NCI-H2227 treated with DMSO at 0.1 percent for 48 hours (cell line): ENCODE measurements around the gene KIF1A.

Source experiments
- DNase-seq: peaks from one replicate; lab custom pipeline; 2025; lab: John Stamatoyannopoulos, UW

The KIF1A gene

DNA sequence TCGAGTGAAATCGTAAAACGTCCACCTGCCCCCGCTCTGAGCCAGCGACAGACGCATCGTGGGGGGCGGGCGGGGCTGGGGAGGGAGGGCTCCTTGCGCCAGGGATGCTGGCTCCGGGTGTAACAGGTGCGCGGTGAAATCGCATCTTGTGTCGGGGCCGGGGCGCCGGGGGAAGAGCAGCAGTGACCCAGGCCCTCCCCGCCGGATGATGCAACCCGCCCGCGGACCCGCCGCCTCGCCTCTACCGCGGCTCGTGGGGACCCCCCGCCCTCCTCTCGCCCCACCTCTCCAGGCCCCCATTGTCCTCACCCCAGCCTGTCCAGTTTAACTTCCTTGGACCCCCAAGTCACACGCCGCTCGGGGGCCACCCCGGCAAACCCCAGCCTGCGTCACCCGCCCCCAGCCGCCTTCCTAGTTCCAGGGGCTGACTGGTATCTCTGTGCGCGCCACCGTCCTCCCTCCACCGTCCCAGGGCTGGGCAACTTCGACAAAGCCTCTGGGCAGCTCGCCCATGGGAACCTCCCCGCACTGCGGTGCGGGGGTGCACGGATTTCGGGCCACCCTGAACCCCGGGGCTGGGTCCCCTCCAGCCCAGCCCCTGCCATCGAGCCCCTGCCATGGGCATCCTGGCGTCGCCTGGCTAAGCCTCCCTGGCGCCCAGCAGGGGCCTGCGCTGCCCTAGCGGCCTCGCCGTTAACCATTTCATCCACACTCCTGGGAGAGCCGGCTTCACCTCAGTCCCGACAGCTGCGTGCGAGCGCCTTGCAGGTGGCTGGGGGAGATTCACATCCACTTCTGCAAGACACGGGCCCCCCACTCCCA is 799 bp upstream of the KIF1A start:
- peak; percentile 64 for DNase-seq

DNA sequence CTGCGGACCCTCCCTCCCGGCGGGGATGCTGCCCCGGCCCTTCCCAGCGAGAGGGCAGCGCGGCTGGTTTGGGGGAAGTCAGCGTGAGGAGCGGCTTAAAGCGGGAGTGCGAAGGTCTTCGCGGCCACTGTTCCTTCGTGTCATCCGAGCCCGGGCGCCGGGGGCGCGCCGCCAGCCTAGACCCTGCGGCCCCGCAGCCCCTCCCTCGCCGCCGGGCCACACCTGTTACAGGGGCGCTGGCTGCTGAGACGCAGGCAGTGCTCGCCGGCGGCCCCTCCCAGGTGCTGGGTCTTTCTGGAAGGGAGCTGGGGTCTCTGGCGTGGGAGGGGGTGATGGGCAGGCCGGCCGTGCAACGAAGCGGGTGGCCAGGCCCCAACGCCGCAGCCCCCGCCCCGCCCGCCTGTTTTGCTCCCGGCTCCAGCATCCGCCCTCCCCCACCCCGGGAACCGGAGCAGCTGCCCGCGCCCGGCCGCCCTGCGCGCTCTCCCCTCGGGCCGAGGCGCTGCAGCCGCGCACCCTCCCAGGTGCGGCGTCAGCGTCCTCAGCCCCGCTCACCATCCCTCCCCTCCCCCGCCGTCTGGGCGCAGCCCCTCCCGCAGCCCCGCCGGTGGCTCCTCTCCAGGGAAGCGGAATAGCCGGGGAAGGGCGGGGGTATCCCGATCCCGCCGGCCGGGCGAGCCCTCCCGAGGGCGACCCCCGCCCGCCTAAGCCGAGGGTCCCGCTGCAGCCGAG is 727 bp downstream of the KIF1A start:
- DNase-seq: peak; percentile 30

DNA sequence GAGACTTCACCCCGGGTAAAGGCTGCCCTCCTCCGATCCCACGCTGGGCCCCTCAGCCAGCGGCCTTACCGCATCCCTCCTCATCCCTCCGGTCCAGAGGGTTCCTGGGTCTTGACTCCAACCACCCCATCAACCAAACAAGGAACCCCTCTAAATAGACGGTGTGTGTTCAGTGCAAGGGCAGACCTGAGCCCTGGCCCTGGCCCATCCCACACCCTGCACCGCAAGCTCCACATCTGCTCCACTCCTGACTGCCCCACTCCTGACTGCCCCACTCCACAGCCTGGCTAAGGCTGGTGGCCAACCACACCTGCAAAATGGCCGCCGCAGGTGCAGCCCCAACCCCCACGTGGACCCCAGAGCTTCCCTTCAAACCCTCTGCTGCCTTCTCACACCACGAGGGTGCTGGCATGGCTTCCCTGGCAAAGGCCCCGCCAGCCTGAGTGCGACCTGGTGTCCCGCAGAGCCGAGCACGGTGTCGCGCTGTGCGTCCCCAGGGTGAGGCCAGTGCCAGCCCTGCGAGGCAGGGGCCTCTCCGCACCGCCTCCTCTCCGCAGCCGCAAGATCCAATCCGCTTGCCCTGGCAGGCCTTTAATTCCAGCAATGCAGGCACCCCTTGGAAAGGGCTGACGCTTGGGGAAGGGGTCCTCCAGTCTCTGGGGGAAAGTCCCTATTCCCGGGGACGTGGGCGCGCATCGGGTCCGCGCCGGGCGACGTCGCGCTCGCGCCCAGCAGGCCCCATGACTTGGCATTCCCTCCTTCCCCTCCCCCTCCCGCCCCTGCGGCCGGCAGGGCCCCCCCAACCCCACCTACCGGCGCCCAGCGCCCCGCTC is 1.5 kb downstream of the KIF1A start:
- DNase-seq: no peak

DNA sequence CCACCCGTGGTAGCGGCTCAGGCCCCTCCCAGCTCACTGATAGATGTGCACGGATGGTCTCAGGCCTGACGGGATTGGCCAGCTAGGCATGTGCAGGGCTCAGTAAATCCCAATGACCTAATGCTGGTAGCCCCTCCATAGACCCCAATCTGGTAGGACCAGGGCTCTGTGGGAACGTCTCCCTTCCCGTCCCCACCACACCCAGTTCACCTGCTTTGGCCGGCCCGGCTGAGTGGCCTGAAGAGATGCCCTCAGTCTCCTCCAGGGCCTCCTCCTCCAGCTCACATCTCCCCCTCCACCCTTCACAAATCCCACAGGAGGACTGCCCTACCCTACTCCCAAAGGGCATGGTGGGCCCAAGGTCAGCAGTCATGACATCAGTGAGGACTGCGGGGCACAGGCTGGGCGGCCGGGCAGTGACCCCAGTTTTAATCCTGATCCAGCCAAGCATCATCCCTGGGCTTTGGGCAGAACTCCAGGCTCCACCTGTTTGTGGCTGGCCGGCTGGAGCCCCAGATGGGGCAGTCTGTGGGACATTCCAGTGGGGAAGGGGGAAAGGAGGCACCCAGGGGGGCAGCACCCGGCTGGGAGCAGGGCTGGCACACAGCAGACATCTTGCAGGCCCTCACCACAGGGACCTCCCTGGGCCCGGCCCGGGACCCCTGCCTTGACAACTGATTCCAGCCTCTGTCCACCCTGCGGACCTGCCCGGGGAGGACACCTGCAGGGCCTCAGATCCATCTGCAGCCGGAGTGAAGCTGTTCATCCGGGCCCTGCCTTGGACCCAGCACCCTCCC is 2.3 kb downstream of the KIF1A start:
- DNase-seq: no peak

DNA sequence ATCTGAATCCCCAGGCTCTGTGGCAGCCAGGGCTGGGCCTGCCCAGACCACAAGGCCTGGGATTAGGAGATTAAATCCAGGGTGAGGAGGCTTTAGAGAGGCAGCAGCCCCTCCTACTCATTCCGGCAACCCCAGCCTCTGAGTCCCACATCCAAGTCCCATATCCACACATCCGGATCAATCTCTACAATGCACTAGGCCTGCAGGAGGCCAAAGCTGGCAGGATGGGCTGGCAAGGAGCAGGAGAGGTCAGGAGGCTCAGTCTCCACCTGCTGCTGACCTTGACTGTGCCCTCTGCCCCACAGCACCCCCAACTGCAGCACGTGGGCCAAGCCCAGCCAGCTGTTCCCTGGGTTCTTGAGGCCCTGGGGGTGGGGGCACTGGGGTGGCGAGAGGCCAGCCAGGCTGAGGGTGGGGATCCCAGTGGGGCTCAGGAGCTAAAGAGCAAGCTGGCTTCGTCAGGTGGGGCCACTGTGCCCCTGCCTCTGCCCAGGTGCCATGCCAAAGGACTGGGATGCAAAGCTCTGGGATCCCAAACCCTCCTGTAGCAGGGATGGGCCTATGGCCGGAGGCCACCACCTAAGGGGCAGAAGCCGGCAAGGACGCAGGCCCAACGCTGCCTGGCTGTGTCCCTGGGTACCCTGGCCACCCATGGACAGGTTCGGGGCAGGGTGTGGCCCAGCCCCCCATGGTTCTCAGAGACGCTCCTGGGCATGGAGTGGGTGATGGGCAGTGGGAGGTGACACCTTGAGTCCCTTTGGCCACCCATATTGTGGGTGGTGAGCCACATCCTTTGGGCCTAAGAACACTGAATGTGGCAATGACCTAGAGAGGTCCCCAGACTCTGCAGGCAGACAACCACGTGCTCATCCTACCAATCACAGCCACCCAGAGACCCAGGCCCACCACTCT is 3.2 kb downstream of the KIF1A start:
- DNase-seq: no peak

DNA sequence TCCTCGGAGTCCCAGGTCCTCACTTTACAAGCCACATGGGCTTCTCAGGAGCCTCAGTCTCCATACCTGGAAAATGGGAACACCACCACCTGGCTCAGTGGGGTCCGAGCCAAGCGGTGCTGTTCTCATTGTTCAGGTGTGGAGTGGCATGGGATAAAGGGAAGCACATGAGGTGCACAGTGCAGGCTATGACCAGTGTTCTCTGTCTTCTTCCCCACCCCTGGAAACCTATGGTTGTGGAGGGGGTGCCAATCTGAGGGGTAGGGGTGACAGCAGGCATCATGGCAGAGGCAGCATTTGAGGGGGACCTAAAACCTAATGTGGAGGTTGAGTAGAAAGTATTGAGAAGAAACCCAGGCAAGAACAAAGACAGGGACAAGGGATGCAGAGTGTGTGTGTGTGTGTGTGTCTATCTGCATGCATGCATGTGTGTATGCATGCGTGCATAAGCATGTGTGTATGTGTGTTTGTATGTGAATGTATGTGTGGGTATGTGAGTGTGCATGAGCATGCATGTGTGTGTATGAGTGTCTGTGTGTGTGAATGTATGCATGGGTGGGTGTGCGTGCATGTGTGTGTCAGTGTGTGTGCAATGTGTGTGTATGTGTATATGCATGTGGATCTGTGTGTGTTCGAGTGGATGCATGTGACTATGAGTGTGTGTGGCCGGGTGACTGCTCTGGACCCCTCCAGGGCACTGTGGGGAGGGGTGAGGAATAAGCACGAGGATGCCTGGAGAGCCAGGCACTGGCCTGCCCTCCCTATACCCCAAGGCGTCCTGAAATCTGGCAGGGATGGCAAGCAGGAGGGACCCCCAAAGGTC is 4.0 kb downstream of the KIF1A start:
- DNase-seq: no peak

DNA sequence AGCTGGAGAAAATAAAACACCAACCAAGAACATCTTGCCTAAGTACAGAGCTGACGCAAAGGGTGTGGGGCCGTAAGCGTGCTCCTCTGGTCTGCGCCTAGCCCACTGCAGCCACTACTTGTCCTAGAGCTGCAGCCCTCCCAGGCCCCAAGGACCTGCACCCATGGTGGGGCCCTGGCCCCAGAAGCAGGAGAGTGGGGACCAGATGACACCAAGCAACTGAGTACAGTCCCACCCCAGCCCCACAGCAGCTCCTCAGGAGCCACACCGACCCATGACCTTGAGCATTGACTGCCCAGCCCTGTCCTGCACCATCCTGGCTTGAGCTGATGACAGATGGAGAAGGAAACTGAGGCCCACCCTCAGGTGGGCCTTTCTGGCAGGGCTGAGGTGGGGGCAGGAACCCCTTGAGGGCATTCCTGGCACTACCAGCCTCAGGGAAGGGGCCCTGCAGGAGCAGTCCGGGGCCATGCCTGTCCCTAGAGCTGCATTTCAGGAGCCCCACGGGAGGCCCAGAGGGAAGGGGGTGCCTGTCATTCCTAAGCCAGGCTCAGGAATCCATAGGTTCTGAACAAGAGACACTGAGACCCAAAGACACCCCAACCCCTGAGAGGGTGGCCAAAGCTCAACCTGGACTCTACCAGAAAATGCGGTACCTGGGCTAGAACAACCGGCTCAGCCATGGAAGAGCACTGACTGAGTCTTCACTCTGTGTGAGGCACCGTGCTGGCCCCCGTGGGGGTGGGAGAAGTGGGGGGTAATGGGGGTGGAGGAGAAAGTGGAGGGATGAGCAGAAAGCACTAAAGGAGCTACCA is 4.9 kb downstream of the KIF1A start:
- DNase-seq: no peak

DNA sequence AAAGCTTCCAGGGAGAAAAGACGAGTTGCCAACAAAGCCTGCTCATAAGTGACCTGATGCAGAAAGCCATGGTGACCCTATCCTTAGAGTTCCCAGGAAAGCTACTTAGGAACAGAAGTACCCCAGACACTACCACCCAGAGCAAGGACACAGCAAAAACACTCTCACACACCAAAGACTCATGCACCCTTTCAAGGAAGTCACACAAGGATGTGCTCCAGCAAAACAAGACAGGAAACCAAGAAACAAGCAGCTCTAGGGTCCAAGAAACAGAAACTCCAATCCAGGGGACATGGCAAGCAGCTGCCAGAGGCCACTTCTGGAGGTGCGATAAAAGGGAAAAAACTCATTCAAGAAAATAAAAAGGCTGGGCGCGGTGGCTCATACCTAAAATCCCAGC is 5.7 kb downstream of the KIF1A start:
- no peak for DNase-seq

DNA sequence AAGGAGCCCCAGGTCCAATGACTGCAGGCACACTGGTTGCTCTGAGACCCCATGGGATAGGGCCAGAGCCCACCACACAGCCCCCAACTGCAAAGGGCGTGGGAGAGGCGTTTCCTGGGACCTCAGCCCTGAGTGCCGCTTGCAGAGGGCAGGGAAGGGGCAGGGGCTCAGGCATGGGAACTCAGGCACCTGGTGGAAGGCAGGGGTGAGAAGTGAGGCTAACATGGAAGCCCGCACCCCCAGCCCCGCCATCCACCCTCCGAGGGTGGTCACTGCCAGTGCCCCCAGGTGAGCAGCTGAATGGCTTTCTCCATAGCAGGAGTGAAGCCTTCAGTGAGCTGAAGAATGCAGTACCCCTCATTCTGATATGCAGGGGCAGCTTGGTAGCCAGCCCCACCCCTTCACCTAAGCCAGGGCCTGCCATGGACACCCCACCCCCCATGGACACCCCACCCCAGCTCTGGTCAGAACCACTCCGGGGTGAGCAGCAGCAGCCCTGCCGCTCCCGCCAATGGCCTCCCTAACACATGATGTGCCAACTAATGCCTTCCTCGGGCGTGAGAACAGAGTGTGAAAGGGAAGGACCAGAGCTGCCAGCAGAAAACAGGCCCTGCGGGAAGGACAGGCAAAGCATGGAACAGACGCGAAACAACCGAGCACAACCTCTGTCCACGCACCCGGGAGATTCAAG is 6.6 kb downstream of the KIF1A start:
- DNase-seq: no peak

DNA sequence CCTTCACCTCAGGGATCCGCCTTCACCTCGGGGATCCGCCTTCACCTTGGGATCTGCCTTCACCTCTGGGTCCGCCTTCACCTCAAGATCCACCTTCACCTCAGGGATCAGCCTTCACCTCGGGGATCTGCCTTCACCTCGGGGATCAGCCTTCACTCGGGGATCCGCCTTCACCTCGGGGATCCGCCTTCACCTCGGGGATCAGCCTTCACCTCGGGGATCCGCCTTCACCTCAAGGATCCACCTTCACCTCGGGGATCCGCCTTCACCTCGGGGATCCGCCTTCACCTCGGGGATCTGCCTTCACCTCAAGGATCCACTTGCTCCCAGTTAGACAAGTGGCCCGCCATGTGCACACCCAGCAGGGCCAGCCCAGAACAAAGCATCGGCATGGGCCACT is 7.3 kb downstream of the KIF1A start:
- no peak for DNase-seq

DNA sequence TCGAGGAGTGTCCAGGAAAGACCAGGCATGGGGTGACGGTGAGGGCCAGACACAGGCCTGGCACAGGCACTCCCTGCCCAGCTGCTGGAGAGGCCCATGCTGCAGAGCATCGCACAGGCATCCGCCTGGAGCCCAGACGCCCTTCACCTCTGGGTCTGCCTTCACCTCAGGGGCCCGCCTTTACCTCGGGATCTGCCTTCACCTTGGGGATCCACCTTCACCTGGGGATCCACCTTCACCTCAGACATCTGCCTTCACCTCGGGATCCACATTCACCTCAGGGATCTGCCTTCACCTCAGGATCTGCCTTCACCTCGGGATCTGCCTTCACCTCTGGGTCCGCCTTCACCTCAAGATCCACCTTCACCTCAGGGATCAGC is 7.7 kb downstream of the KIF1A start:
- DNase-seq: no peak

DNA sequence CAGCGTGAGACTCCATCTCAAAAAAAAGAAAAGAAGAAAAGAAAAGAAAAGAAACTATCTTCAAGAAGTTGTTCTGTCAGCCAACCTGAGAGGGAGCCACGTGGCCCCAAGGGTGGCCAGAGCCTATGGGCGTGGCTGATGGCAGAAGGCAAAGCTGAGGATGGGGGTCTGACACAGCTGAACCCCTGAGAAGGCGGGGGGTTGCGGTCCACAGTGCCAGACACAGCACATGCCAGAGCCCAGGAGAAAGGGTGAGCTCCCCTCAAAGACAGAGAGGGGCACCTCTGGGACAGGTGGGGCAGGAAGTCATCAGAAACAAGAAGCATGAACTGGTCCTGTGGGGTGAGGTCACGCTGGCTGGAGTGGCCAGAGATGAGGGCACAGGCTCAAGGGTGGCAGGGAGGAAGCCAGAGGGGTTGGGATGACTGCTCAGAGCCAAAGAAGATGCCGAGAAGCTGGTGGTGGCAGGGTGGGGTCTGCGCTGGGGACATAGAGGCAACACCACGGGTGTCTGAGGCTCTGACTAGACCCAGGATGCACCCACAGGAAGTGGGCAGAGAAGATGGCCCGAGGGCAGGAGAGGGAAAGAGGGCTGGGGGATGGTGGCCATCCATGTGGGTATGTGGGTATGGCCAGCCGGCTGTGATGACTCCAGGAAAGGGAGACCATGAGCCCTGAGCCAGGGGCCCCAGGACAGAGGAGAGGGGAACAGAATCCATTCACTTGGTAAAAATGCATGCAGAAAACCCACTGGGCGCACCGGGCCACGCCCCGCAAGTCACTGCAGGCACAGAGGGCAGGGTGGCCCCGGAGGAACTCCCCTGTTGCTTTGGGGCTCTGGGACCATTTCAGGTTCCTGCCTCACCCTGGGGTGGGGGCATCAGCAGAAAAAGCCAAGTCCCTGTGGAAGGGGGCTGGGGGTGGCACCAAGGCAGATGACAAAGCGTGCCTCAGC is 8.4 kb downstream of the KIF1A start:
- no peak for DNase-seq

DNA sequence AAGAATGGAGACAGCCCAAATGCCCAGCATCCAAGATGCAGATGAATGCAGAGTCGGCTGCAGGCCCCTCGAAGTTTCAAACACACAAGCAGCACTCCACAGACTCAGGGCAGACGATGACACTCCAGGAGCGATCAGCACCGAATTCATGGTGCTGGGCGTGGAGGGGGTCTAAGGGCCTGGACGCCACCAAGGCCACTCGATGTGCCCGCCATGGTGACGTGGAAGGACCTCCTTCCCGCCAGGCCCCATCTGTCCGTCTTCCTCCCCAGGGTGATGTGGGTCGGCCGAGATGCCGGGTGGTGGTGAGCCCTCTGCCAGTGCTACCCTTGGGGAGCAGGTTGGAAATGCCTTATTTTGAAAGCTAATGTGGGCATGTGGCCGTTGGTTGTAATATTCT is 9.4 kb downstream of the KIF1A start:
- no peak for DNase-seq

DNA sequence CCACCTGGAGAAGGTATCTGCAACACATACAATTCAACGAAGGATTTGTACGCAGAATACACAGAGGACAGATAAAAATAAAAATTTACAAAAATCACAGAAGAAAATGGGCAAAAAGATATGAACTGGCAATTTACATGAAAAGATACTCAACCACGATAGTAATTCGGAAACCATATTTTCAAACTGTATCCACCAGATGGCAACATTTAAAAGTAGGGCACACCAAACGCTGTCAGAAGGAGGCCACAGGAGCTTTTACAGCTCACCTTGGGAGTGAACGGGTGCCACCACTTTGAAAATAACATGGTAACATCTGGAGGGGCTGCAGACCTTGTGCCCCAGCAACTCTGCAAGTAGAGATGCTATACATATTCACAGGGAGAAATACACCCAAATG is 9.8 kb downstream of the KIF1A start:
- DNase-seq: no peak

DNA sequence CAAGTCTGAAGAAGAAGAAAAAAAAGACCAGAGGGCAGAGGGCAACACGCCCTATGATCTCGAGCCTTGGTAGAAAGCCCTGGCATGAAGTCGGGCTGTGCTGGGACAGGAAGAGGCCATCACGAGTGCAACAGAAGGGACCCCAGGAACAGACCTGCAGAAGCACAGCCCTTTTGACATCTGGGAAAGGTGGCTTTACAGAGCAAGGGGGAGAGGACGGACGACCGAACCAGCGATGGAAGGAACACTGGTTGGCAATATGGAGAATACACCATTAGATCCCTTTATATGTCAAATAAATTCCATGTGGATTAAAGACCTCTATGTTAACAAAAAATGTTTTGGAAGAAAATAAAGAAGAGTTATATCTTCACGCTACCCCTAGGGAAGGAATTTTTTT is 10.7 kb downstream of the KIF1A start:
- no peak for DNase-seq

DNA sequence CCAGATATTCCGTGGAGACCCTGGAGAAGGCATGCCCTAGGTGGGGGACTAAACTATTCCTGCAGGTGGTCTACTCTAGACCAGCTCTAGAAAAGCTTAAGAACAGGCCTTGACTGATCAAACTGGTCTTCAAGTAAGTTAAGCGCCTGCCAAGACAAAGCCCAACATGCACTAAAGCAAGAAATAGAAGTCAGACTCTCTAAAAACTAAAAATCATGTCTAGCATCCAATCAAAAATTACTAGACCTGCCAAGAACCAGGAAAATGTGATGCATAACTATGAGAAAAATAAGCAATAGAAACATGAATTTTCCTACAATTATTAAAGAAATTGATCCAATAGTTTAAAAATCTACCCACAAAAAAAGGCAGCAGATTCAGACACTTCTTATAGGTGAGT is 13.6 kb downstream of the KIF1A start:
- no peak for DNase-seq

DNA sequence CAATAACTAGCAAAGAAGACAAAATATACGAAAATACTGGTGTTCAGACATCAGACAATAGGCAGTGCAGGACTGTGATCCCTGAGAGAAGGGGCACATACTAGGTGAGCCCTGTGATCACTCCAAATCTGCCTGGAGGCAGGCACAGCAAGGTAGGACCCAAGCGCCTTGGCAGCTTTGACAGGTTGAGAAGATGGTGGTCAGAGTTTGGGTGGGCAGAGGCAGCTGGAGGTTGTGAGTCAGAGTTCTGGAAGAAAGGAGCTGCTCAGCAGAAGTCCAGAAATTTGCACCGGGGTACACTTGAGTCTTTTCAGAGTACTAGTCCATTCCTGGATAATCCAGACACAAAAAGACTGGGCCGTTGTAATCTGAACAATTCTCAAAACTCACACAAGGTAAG is 14.0 kb downstream of the KIF1A start:
- no peak for DNase-seq
